Heart right ventricle (tissue), 16 donors: ENCODE results near the gene SORCS3. TPM values are rescaled to one million over a fixed set of nuclear protein-coding genes. Genes with fewer than 3 reads are reported as not detected.

Experiments
- ATAC-seq, 8 donors: fragments of 200-7000 bp; cut with Tn5 transposase; one replicate each; pipeline ENCODE4 v1.9.1; 2020; ENCODE audit warnings: mild to moderate bottlenecking in 8 of 8, moderate library complexity in 8 of 8, moderate number of reproducible peaks in 1 of 8
- DNase-seq, 2 donors: peaks; one replicate each; pipeline ENCODE4 v3.0.0-alpha.2; 2020
- H3K27ac ChIP-seq, 10 donors: fragments of 200-600 bp; sonication (generic) in 2 of 10; one replicate each; pipeline versions ENCODE4 v1.5.0 to v1.8.0; 2020 to 2022; ENCODE audit warnings: mild to moderate bottlenecking in 3 of 10
- H3K27me3 ChIP-seq, 7 donors: fragments of 200-600 bp; one replicate each; pipeline ENCODE4 v1.8.0; 2021 to 2022; ENCODE audit warnings: mild to moderate bottlenecking in 2 of 7
- H3K36me3 ChIP-seq, 9 donors: fragments of 200-600 bp; sonication (generic) in 1 of 9; one replicate each; pipeline versions ENCODE4 v1.5.0 to v1.8.0; 2020 to 2022; ENCODE audit warnings: mild to moderate bottlenecking in 2 of 9
- H3K4me1 ChIP-seq, 9 donors: fragments of 200-600 bp; sonication (generic) in 1 of 9; one replicate each; pipeline versions ENCODE4 v1.5.0 to v1.8.0; 2020 to 2022; ENCODE audit warnings: mild to moderate bottlenecking in 4 of 9
- H3K4me3 ChIP-seq, 10 donors: fragments of 200-600 bp; sonication (generic) in 2 of 10; one replicate each; pipeline versions ENCODE4 v1.5.0 to v1.8.0; 2020 to 2022; ENCODE audit warnings: mild to moderate bottlenecking in 7 of 10, moderate library complexity in 2 of 10
- H3K9me3 ChIP-seq, 11 donors: fragments of 200-600 bp in 10 of 11; sonication (generic) in 2 of 11; one replicate each; pipeline versions ENCODE4 v1.5.0 to v1.8.0; 2013 to 2022; ENCODE audit warnings: mild to moderate bottlenecking in 2 of 11, control low read depth in 1 of 11, moderate library complexity in 1 of 11
- WGBS, 2 donors: extraction: QIAGEN DNeasy Blood & Tissue Kit; methylation state at CpG; one replicate each; pipeline ENCODE4 v1.1.7; 2013; ENCODE audit warnings: inconsistent platforms in 1 of 2; 5-methylcytosine and 5-hydroxymethylcytosine counted together
- intact Hi-C, 10 donors: fragments of 100-400 bp; cut with DNase I; formaldehyde crosslinking; loops; one replicate each; pipeline versions ENCODE4 v1.11.1 to v1.14.2; 2022
- polyA plus RNA-seq, 2 donors: library from polyadenylated mRNA; stranded (reverse); fragments of 200-250 nt; gene quantifications; one replicate each; pipeline ENCODE4 v1.2.3, GENCODE V29; 2013
- total RNA-seq, 10 donors: library from RNA; stranded (reverse); fragmentation: NEBNext Ultra II Directional in 3 of 10; extraction: Animal tissue kit (Norgen Biotek cat#: 25700) in 3 of 10; gene quantifications; one replicate each; pipeline versions ENCODE4 v1.2.1 to v1.2.4, GENCODE V29; 2021 to 2023
- TF ChIP-seq, protein P1 (sequence below), 9 donors: fragments of 200-600 bp; sonication (generic) in 2 of 9; IDR thresholded peaks; one replicate each; pipeline versions ENCODE4 v1.5.0 to v1.8.0; 2021 to 2022; ENCODE audit warnings: antibody characterized with exemption in 9 of 9, mild to moderate bottlenecking in 5 of 9, moderate library complexity in 1 of 9
- donor health status: Arrhythmogenic right ventricular cardiomyopathy.
- donor health status: ischemic (EF 13 %, LVEDD 7.1; RV severe dilation, severe dysfunction).
- donor health status: healthy with polysubstance abuse.
- donor health status: DM: no; HTN: yes; CAD: no.
- donor health status: DM: no; HTN: no; CAD: no.
- donor health status: ischemic (EF 25% LVEDD 6.9; RV normal size, moderate dysfunction).
- donor health status: ischemic (EF 25% LVEDD 5.7; RV mildly dilated, moderate dysfunction).
- donor health status: healthy.
- donor health status: DM: yes; HTN: yes; CAD: no.
- donor health status: Ischemic cardiomyopathy.
- donor health status: ischemic (EF 35%, LVEDD 5.7; RV mildly dilated, moderate dysfunction).
- donor health status: nonischemic (EF 11% LVEDD 7.7; RV severe dilation, severe dysfunction).
- donor health status: DM: yes; HTN: yes; CAD: no.
- donor health status: PGD.
- donor health status: ischemic (EF 29% LVEDD 5.4; RV normal size, mild dysfunction).
- donor health status: nonischemic (EF 23%, LVEDD 6.1; RV moderate dilation, normal function).

SORCS3 gene
- total and polyA plus RNA-seq, 12 donors, result 0.01 to 0.09 (median 0.05) TPM; not detected in 4

DNA sequence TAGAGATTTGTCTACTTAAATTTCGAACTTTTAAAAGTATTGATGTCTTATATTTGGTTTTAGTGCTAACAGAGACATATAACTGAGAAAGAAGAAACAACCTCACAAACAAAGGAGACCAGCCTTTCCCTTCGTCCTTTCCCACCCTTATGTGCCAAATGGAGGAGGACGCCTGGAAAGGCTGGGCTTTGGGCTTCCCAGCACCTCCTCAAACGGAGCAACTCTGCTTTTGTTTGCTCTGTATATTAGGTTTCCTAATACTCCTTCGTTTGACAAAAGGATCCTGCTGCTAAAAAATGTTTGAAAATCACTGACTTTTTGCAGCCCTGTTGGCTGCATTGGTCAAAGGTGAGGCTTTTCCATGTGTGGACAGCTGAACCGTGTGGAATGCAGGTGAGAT lies 471.8 kb downstream of the SORCS3 start:
- Histone ChIP-seq H3K27ac (no peak overlapping the region), H3K4me3 (no peak overlapping the region), H3K27me3 (peaks cover 0 to 5% (median 0%) of the 10 kb centered on the region in 7 donors), H3K36me3 (no peaks in the 10 kb centered on the region), H3K9me3 (peaks cover 0 to 8% (median 0%) of the 10 kb centered on the region in 11 donors), H3K4me1 (no peaks in the 10 kb centered on the region)
- DNase-seq (no peak), ATAC-seq (no peak)
- intact Hi-C loops, result no loop called here
- TF ChIP-seq, protein P1, sequence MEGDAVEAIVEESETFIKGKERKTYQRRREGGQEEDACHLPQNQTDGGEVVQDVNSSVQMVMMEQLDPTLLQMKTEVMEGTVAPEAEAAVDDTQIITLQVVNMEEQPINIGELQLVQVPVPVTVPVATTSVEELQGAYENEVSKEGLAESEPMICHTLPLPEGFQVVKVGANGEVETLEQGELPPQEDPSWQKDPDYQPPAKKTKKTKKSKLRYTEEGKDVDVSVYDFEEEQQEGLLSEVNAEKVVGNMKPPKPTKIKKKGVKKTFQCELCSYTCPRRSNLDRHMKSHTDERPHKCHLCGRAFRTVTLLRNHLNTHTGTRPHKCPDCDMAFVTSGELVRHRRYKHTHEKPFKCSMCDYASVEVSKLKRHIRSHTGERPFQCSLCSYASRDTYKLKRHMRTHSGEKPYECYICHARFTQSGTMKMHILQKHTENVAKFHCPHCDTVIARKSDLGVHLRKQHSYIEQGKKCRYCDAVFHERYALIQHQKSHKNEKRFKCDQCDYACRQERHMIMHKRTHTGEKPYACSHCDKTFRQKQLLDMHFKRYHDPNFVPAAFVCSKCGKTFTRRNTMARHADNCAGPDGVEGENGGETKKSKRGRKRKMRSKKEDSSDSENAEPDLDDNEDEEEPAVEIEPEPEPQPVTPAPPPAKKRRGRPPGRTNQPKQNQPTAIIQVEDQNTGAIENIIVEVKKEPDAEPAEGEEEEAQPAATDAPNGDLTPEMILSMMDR (IDR thresholded peaks at IDR 0.05), result no peak
- WGBS, 2 donors, result 49 to 66% methylated on average over 6 of the region's 6 CpGs

DNA sequence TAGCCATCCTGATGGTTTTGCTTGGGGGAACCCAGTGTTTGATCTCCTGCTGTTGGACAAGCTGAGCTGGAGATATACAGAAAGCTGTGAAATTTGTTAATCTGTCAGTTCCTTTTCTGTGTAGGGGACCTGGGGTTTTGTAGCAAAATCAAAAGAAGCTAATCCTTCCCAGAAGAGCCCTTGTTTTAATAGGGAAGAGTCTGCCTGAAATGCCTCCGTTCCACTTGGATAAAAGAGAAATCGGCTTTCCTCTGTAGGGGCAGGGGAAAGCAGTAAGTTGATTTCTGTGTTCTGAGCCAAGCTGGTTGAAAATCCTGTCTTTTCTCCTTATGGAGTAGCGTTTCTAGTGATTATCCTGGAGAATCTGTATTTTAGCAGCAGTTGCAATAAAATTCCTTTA lies 472.6 kb downstream of the SORCS3 start:
- intact Hi-C loops, result no loop called here
- H3K4me1 ChIP-seq, result no peaks in the 10 kb centered on the region
- H3K27ac ChIP-seq, result no peak overlapping the region
- no peak overlapping the region for H3K4me3 ChIP-seq
- TF ChIP-seq, protein P1 (IDR thresholded peaks at IDR 0.05), result no peak
- ATAC-seq, result no peak
- H3K27me3 ChIP-seq, result peaks cover 0 to 5% (median 0%) of the 10 kb centered on the region in 7 donors
- DNase-seq, result no peak
- H3K36me3 ChIP-seq, result no peaks in the 10 kb centered on the region
- 65 to 67% methylated on average over 3 of the region's 3 CpGs for WGBS, 2 donors
- H3K9me3 ChIP-seq, result peaks cover 0 to 8% (median 0%) of the 10 kb centered on the region in 11 donors

DNA sequence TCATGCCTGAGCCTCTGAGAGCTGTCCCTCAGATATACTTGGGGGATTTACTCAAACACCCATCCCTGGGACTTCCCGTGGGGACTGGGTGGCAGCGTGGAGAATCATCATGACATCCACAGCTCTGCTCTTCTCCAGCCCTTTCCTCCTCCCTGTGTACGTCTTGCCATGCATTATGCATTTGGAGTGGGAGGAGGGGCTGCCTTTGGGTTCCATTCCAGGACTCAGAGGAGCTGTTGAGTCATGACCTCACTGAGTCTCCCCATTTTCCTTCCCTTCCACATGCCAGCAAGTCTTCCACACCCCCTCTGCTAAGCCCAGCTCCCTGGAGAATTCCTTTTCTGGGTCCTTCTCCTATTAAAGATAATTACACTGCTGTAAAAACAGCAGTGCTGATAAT lies 480.7 kb downstream of the SORCS3 start:
- WGBS, 2 donors, result 54 to 59% methylated on average over 3 of the region's 3 CpGs
- H3K27ac ChIP-seq, result no peak overlapping the region
- no peaks in the 10 kb centered on the region for H3K36me3 ChIP-seq
- intact Hi-C loops, result no loop called here
- no peaks in the 10 kb centered on the region for H3K27me3 ChIP-seq
- ATAC-seq (no peak), DNase-seq (no peak)
- H3K4me3 ChIP-seq, result no peak overlapping the region
- no peaks in the 10 kb centered on the region for H3K4me1 ChIP-seq
- no peaks in the 10 kb centered on the region for H3K9me3 ChIP-seq
- TF ChIP-seq, protein P1 (IDR thresholded peaks at IDR 0.05), result no peak

DNA sequence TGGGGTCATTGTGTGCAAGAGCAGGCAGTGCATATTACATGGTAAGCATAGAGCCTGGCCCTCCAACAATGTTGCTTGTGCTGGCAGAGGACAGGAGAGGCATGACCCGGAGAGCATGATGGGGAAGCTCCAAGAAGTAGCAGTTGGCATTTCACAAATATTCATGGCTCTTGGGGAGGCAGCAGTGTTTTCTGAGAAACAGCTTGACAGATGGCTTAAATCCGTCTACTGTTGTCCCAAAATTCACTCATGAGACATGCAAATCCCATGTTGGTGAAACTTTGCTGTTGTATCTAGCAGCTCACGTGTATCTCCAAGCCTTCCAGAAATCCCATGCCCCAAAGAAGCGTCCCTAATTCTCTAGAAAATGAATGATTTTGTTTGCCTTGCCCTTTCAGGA lies 487.0 kb downstream of the SORCS3 start:
- TF ChIP-seq, protein P1 (IDR thresholded peaks at IDR 0.05), result no peak
- Histone ChIP-seq H3K27me3 (no peaks in the 10 kb centered on the region), H3K9me3 (no peaks in the 10 kb centered on the region), H3K4me3 (no peak overlapping the region), H3K36me3 (no peaks in the 10 kb centered on the region), H3K4me1 (no peaks in the 10 kb centered on the region), H3K27ac (no peak overlapping the region)
- 77 to 88% methylated on average over 4 of the region's 4 CpGs for WGBS, 2 donors
- ATAC-seq (no peak), DNase-seq (no peak)
- intact Hi-C loops, result no loop called here
